ENCODE data around the gene AADACL3. TPM values are rescaled to one million over a fixed set of nuclear protein-coding genes. Genes with fewer than 3 reads are reported as not detected.

AADACL3 gene
- total and polyA plus RNA-seq, 10 of the 15 experiments (the other 5 are each of a cell fraction or from before 2014, with no cell fraction given), result not detected

DNA sequence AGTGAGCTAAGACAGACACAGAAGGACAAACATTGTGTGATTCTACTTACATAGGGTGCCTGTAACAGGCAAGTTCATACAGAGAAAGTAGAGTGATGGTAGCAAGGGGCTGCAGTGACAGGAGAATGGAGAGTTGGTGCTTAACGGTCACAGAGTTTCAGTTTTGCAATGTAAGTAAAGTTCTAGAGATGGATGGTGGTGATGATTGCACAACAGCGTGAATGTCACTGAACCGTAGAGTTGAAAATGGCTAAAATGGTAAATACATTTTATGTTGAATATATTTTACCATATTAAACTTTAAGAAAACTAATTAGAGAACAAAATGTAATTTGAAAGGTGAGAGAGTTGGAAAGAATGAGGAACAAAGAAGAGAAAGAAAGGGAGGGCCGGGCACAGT is 38.8 kb downstream of the AADACL3 start (continued):
- TF ChIP-seq RFX5 (IDR thresholded peaks at IDR 0.05; ENCODE audit: low read depth, low read length), result no peak
- no peak for TF ChIP-seq IKZF2 (IDR thresholded peaks at IDR 0.05)
- TF ChIP-seq CREM (IDR thresholded peaks at IDR 0.05; ENCODE audit: low read depth), result no peak
- TF ChIP-seq, protein P1, sequence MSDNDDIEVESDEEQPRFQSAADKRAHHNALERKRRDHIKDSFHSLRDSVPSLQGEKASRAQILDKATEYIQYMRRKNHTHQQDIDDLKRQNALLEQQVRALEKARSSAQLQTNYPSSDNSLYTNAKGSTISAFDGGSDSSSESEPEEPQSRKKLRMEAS (IDR thresholded peaks at IDR 0.05; ENCODE audit: low read depth, low read length), result no peak
- no peak for TF ChIP-seq KDM1A (IDR thresholded peaks at IDR 0.05; ENCODE audit: borderline replicate concordance)
- TF ChIP-seq CHD1 (IDR thresholded peaks at IDR 0.05; ENCODE audit: low read depth, low read length), result no peak
- TF ChIP-seq SMAD5 (IDR thresholded peaks at IDR 0.05; ENCODE audit: low read depth), result no peak
- no peak for TF ChIP-seq CBFB (IDR thresholded peaks at IDR 0.05; ENCODE audit: low read depth)
- no peak for TF ChIP-seq SP1 (IDR thresholded peaks at IDR 0.05; ENCODE audit: low read depth, low read length)
- TF ChIP-seq, protein P2, sequence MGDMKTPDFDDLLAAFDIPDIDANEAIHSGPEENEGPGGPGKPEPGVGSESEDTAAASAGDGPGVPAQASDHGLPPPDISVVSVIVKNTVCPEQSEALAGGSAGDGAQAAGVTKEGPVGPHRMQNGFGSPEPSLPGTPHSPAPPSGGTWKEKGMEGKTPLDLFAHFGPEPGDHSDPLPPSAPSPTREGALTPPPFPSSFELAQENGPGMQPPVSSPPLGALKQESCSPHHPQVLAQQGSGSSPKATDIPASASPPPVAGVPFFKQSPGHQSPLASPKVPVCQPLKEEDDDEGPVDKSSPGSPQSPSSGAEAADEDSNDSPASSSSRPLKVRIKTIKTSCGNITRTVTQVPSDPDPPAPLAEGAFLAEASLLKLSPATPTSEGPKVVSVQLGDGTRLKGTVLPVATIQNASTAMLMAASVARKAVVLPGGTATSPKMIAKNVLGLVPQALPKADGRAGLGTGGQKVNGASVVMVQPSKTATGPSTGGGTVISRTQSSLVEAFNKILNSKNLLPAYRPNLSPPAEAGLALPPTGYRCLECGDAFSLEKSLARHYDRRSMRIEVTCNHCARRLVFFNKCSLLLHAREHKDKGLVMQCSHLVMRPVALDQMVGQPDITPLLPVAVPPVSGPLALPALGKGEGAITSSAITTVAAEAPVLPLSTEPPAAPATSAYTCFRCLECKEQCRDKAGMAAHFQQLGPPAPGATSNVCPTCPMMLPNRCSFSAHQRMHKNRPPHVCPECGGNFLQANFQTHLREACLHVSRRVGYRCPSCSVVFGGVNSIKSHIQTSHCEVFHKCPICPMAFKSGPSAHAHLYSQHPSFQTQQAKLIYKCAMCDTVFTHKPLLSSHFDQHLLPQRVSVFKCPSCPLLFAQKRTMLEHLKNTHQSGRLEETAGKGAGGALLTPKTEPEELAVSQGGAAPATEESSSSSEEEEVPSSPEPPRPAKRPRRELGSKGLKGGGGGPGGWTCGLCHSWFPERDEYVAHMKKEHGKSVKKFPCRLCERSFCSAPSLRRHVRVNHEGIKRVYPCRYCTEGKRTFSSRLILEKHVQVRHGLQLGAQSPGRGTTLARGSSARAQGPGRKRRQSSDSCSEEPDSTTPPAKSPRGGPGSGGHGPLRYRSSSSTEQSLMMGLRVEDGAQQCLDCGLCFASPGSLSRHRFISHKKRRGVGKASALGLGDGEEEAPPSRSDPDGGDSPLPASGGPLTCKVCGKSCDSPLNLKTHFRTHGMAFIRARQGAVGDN (IDR thresholded peaks at IDR 0.05), result no peak

DNA sequence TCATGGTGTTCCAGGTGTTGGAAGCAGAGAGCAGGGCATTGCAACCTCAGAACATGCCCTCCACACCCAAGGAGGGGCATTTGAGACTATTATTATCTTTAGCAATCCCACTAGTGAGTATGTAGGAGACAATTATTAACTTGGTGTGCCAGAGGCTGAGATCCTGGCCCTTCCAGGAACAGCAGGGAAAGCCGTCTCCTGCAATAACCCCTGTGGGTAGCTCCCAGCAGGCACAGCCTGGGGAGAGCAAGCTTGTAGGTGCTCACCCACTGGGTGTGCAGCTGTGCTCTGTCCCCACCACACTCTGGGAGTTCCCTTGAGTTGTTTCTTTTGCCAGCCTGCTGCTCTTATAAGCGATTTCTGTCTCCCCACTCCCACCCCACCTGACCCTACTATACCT is 40.4 kb downstream of the AADACL3 start:
- Histone ChIP-seq H4K20me1 (ENCODE audit: control insufficient read depth, insufficient read depth) (no peaks in the 10 kb centered on the region), H3K27me3 (replicated peaks in 1 of 2; ENCODE audit: control insufficient read depth in 2 of 2, insufficient read depth in 2 of 2, low read length in 1 of 2) (peaks cover 1 to 3% of the 10 kb centered on the region in 2 experiments; a peak in 3 of 4 replicates), H3K9me3 (replicated peaks; ENCODE audit: control insufficient read depth, insufficient read depth, low read length) (no peaks in the 10 kb centered on the region), H3K4me3 (no peak overlapping the region), H3K9ac (ENCODE audit: control insufficient read depth, insufficient read depth, low read length) (no peak overlapping the region), H3K79me2 (ENCODE audit: control insufficient read depth, insufficient read depth, low read length) (no peaks in the 10 kb centered on the region), H3K4me2 (ENCODE audit: control insufficient read depth, insufficient read depth) (no peak overlapping the region), H3K36me3 (ENCODE audit: control insufficient read depth in 2 of 2, insufficient read depth in 2 of 2, low read length in 1 of 2) (no peaks in the 10 kb centered on the region), H2AFZ (ENCODE audit: control insufficient read depth, low read depth, low read length) (no peak overlapping the region), H3K27ac (ENCODE audit: control insufficient read depth, insufficient read depth) (no peak overlapping the region), H3K4me1 (ENCODE audit: control insufficient read depth, insufficient read depth, low read length) (no peaks in the 10 kb centered on the region)
- BruUV-seq (replicated peaks), result no TSS peak
- ChIA-PET RAD21 (ENCODE audit: unreplicated experiment) (no interaction called here), POLR2A (no interaction called here), SMC1A (ENCODE audit: uncharacterized antibody, unreplicated experiment) (no interaction called here), CTCF (no interaction called here)
- intact Hi-C loops (cut with micrococcal nuclease; ENCODE audit: unreplicated experiment), result no loop called here
- 0% methylated on average over 2 of the region's 2 CpGs for WGBS (ENCODE audit: insufficient coverage, insufficient replicate concordance, low lambda C conversion rate, missing lambda C conversion rate)
- FAIRE-seq (no peak), DNase-seq (ENCODE audit: low read depth, low spot score) (no peak), ATAC-seq (no peak)
- in situ Hi-C loops (cut with MboI), result no loop called here
- no peak for TF ChIP-seq CEBPB (IDR thresholded peaks at IDR 0.05; ENCODE audit: borderline replicate concordance in 1 of 2, low read depth in 2 of 2, low read length in 2 of 2)
- TF ChIP-seq, protein P3, sequence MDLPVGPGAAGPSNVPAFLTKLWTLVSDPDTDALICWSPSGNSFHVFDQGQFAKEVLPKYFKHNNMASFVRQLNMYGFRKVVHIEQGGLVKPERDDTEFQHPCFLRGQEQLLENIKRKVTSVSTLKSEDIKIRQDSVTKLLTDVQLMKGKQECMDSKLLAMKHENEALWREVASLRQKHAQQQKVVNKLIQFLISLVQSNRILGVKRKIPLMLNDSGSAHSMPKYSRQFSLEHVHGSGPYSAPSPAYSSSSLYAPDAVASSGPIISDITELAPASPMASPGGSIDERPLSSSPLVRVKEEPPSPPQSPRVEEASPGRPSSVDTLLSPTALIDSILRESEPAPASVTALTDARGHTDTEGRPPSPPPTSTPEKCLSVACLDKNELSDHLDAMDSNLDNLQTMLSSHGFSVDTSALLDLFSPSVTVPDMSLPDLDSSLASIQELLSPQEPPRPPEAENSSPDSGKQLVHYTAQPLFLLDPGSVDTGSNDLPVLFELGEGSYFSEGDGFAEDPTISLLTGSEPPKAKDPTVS (IDR thresholded peaks at IDR 0.05; ENCODE audit: low read depth, low read length), result no peak
- TF ChIP-seq, protein P4, sequence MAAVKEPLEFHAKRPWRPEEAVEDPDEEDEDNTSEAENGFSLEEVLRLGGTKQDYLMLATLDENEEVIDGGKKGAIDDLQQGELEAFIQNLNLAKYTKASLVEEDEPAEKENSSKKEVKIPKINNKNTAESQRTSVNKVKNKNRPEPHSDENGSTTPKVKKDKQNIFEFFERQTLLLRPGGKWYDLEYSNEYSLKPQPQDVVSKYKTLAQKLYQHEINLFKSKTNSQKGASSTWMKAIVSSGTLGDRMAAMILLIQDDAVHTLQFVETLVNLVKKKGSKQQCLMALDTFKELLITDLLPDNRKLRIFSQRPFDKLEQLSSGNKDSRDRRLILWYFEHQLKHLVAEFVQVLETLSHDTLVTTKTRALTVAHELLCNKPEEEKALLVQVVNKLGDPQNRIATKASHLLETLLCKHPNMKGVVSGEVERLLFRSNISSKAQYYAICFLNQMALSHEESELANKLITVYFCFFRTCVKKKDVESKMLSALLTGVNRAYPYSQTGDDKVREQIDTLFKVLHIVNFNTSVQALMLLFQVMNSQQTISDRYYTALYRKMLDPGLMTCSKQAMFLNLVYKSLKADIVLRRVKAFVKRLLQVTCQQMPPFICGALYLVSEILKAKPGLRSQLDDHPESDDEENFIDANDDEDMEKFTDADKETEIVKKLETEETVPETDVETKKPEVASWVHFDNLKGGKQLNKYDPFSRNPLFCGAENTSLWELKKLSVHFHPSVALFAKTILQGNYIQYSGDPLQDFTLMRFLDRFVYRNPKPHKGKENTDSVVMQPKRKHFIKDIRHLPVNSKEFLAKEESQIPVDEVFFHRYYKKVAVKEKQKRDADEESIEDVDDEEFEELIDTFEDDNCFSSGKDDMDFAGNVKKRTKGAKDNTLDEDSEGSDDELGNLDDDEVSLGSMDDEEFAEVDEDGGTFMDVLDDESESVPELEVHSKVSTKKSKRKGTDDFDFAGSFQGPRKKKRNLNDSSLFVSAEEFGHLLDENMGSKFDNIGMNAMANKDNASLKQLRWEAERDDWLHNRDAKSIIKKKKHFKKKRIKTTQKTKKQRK (IDR thresholded peaks at IDR 0.05; ENCODE audit: low read depth, low read length), result no peak

Data from GM12878 (cell line).